Gastroesophageal sphincter (tissue), 3 donors: ENCODE results near the gene ADORA1.

Experiments used
- CTCF ChIP-seq, 4 experiments: fragments of 200-600 bp in 2 of 4; fragments of 450-650 bp in 2 of 4; sonication (generic) in 1 of 4; IDR thresholded peaks; one replicate each; pipeline ENCODE4 v1.5.1; 2017 to 2019; ENCODE audit warnings: antibody characterized with exemption in 4 of 4, mild to moderate bottlenecking in 2 of 4, moderate library complexity in 2 of 4
- EP300 ChIP-seq: sonication (generic); formaldehyde crosslinking; IDR thresholded peaks from one replicate; pipeline ENCODE4 v1.6.1; 2017; ENCODE audit warnings: antibody characterized with exemption, mild to moderate bottlenecking
- POLR2A ChIP-seq, 2 donors: fragments of 450-650 bp; IDR thresholded peaks; one replicate each; pipeline ENCODE4 v1.6.1; 2017; ENCODE audit warnings: antibody characterized with exemption in 2 of 2, mild to moderate bottlenecking in 2 of 2, moderate library complexity in 1 of 2
- POLR2AphosphoS5 ChIP-seq: sonication (generic); formaldehyde crosslinking; IDR thresholded peaks from one replicate; pipeline ENCODE4 v1.6.1; 2017; ENCODE audit warnings: antibody characterized with exemption

- TF ChIP-seq POLR2A (IDR thresholded peaks at IDR 0.05) (no peak), EP300 (no peak), CTCF (IDR thresholded peaks at IDR 0.05) (no peak), POLR2AphosphoS5 (no peak)
Observed at GRCh38 chr1:203196371-203196770, 68.8 kb downstream of the ADORA1 start.
